K562 (cell line): ENCODE measurements around the gene SCG3. TPM values are rescaled to one million over a fixed set of nuclear protein-coding genes. Genes with fewer than 3 reads are reported as not detected.
A peak's percentile ranks its signal among the peaks of the same experiment; 100 is the strongest.

Experiments used
- FOXK1 ChIP-seq: sonication (generic); formaldehyde crosslinking; IDR thresholded peaks from 2 replicates; pipeline ENCODE4 v1.8.0; 2022; ENCODE audit warnings: missing genetic modification reagents, mild to moderate bottlenecking, borderline replicate concordance
- JUND ChIP-seq, 2 experiments: IDR thresholded peaks; 2 replicates in 1 of 2; 3 replicates in 1 of 2; pipeline ENCODE4 v1.6.1; 2011; ENCODE audit warnings: borderline replicate concordance in 2 of 2, low read depth in 2 of 2, low read length in 2 of 2, improper control_type of control experiment in 1 of 2, missing biosample characterization in 1 of 2, missing genetic modification characterization in 1 of 2, missing genetic modification reagents in 1 of 2
- RB1 ChIP-seq: fragments of 450-650 bp; IDR thresholded peaks from 2 replicates; pipeline ENCODE4 v1.6.1; 2017; ENCODE audit warnings: low read depth, mild to moderate bottlenecking
- RCOR1 ChIP-seq, 2 experiments: IDR thresholded peaks; 2 replicates each; pipeline ENCODE4 v1.6.1; 2012; ENCODE audit warnings: low read depth in 2 of 2, low read length in 2 of 2, borderline replicate concordance in 1 of 2, improper control_type of control experiment in 1 of 2
- SMARCB1 ChIP-seq: IDR thresholded peaks from 2 replicates; pipeline ENCODE4 v1.6.1; 2011; ENCODE audit warnings: improper control_type of control experiment, low read depth; ENCODE audit not compliant: insufficient read length
- SOX6 ChIP-seq: fragments of 450-650 bp; IDR thresholded peaks from 2 replicates; pipeline ENCODE4 v1.6.1; 2014; ENCODE audit warnings: mild to moderate bottlenecking
- ZNF146 ChIP-seq: IDR thresholded peaks from one replicate; pipeline ENCODE4 v1.6.1; 2018; ENCODE audit warnings: missing compliant biosample characterization; ENCODE audit not compliant: unreplicated experiment
- ZNF384 ChIP-seq: IDR thresholded peaks from 2 replicates; pipeline ENCODE4 v1.6.1; 2012; ENCODE audit warnings: low read depth, low read length, improper control_type of control experiment
- polyA plus RNA-seq, 8 experiments: library from polyadenylated mRNA; depleted of rRNA in 4 of 8; stranded (reverse) in 5 of 8; unstranded in 3 of 8; fragments of >200 nt; fragmentation: Nextera tagmentation in 2 of 8; fragmentation: Illumina TruSeq in 1 of 8; extraction: Ambion mirVana in 2 of 8; extraction: Trizol in 1 of 8; gene quantifications; 2 replicates each; pipeline versions ENCODE4 v1.2.1 to v1.2.3, GENCODE V29; 2011 to 2014; ENCODE audit warnings: inconsistent platforms in 1 of 8, missing spikeins in 1 of 8
- total RNA-seq, 7 experiments: library from RNA; depleted of rRNA in 6 of 7; stranded (reverse); fragments of >200 nt in 6 of 7; fragmentation: Illumina TruSeq in 2 of 7; extraction: Trizol in 2 of 7; gene quantifications; 2 replicates each; pipeline versions ENCODE4 v1.2.1 to v1.2.3, GENCODE V29; 2011 to 2021; ENCODE audit warnings: low replicate concordance in 1 of 7
- TF ChIP-seq, protein P1 (sequence below): fragments of 450-650 bp; conservative IDR thresholded peaks from 2 replicates; pipeline ENCODE4 v1.6.1; 2016; ENCODE audit warnings: missing genetic modification characterization, low read depth, mild to moderate bottlenecking, missing compliant biosample characterization, moderate library complexity
- TF ChIP-seq, protein P2 (sequence below): fragments of 450-650 bp; formaldehyde crosslinking; IDR thresholded peaks from 2 replicates; pipeline ENCODE4 v1.4.0; 2020; ENCODE audit warnings: mild to moderate bottlenecking, moderate library complexity
- TF ChIP-seq, protein P3 (sequence below): fragments of 200-600 bp; sonication (generic); IDR thresholded peaks from one replicate; pipeline ENCODE4 v1.6.1; 2012; ENCODE audit warnings: mild to moderate bottlenecking, low read depth, low read length, inconsistent platforms
- TF ChIP-seq, protein P4 (sequence below): fragments of 450-650 bp; formaldehyde crosslinking; conservative IDR thresholded peaks from 2 replicates; pipeline ENCODE4 v1.4.0; 2022; ENCODE audit warnings: mild to moderate bottlenecking, missing genetic modification characterization

SCG3 gene
- total and polyA plus RNA-seq, 9 of the 15 experiments (the other 6 are each of a cell fraction or from before 2014, with no cell fraction given), result 13.0 to 43.8 (median 21.0) TPM

DNA sequence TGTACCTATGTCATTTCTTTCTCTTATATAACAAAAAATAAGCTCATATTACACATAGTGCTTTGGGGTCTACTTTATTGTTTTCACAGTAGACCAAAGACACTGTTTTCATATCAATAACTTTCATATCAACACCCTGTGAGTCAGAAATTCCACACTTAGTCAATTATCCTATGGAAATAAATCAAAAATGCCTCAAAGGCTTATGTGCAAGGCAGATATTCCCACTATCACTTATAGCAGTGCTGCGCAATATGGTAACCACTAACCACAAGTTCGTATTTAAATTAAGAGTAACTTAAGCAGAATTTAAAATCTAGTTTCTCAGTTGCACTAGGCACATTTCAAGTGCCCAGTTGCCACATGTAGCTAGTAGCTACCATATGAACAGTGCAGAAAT lies 15.9 kb downstream of the SCG3 start (continued):
- TF ChIP-seq, protein P1, sequence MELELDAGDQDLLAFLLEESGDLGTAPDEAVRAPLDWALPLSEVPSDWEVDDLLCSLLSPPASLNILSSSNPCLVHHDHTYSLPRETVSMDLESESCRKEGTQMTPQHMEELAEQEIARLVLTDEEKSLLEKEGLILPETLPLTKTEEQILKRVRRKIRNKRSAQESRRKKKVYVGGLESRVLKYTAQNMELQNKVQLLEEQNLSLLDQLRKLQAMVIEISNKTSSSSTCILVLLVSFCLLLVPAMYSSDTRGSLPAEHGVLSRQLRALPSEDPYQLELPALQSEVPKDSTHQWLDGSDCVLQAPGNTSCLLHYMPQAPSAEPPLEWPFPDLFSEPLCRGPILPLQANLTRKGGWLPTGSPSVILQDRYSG, result no peak
- TF ChIP-seq, protein P2, sequence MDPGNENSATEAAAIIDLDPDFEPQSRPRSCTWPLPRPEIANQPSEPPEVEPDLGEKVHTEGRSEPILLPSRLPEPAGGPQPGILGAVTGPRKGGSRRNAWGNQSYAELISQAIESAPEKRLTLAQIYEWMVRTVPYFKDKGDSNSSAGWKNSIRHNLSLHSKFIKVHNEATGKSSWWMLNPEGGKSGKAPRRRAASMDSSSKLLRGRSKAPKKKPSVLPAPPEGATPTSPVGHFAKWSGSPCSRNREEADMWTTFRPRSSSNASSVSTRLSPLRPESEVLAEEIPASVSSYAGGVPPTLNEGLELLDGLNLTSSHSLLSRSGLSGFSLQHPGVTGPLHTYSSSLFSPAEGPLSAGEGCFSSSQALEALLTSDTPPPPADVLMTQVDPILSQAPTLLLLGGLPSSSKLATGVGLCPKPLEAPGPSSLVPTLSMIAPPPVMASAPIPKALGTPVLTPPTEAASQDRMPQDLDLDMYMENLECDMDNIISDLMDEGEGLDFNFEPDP (CRISPR knock-in tag), result no peak
- TF ChIP-seq, protein P3, sequence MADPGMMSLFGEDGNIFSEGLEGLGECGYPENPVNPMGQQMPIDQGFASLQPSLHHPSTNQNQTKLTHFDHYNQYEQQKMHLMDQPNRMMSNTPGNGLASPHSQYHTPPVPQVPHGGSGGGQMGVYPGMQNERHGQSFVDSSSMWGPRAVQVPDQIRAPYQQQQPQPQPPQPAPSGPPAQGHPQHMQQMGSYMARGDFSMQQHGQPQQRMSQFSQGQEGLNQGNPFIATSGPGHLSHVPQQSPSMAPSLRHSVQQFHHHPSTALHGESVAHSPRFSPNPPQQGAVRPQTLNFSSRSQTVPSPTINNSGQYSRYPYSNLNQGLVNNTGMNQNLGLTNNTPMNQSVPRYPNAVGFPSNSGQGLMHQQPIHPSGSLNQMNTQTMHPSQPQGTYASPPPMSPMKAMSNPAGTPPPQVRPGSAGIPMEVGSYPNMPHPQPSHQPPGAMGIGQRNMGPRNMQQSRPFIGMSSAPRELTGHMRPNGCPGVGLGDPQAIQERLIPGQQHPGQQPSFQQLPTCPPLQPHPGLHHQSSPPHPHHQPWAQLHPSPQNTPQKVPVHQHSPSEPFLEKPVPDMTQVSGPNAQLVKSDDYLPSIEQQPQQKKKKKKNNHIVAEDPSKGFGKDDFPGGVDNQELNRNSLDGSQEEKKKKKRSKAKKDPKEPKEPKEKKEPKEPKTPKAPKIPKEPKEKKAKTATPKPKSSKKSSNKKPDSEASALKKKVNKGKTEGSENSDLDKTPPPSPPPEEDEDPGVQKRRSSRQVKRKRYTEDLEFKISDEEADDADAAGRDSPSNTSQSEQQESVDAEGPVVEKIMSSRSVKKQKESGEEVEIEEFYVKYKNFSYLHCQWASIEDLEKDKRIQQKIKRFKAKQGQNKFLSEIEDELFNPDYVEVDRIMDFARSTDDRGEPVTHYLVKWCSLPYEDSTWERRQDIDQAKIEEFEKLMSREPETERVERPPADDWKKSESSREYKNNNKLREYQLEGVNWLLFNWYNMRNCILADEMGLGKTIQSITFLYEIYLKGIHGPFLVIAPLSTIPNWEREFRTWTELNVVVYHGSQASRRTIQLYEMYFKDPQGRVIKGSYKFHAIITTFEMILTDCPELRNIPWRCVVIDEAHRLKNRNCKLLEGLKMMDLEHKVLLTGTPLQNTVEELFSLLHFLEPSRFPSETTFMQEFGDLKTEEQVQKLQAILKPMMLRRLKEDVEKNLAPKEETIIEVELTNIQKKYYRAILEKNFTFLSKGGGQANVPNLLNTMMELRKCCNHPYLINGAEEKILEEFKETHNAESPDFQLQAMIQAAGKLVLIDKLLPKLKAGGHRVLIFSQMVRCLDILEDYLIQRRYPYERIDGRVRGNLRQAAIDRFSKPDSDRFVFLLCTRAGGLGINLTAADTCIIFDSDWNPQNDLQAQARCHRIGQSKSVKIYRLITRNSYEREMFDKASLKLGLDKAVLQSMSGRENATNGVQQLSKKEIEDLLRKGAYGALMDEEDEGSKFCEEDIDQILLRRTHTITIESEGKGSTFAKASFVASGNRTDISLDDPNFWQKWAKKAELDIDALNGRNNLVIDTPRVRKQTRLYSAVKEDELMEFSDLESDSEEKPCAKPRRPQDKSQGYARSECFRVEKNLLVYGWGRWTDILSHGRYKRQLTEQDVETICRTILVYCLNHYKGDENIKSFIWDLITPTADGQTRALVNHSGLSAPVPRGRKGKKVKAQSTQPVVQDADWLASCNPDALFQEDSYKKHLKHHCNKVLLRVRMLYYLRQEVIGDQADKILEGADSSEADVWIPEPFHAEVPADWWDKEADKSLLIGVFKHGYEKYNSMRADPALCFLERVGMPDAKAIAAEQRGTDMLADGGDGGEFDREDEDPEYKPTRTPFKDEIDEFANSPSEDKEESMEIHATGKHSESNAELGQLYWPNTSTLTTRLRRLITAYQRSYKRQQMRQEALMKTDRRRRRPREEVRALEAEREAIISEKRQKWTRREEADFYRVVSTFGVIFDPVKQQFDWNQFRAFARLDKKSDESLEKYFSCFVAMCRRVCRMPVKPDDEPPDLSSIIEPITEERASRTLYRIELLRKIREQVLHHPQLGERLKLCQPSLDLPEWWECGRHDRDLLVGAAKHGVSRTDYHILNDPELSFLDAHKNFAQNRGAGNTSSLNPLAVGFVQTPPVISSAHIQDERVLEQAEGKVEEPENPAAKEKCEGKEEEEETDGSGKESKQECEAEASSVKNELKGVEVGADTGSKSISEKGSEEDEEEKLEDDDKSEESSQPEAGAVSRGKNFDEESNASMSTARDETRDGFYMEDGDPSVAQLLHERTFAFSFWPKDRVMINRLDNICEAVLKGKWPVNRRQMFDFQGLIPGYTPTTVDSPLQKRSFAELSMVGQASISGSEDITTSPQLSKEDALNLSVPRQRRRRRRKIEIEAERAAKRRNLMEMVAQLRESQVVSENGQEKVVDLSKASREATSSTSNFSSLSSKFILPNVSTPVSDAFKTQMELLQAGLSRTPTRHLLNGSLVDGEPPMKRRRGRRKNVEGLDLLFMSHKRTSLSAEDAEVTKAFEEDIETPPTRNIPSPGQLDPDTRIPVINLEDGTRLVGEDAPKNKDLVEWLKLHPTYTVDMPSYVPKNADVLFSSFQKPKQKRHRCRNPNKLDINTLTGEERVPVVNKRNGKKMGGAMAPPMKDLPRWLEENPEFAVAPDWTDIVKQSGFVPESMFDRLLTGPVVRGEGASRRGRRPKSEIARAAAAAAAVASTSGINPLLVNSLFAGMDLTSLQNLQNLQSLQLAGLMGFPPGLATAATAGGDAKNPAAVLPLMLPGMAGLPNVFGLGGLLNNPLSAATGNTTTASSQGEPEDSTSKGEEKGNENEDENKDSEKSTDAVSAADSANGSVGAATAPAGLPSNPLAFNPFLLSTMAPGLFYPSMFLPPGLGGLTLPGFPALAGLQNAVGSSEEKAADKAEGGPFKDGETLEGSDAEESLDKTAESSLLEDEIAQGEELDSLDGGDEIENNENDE, result no peak
- TF ChIP-seq SOX6 (peak; percentile 48; the same call in 1 of the 2 replicates), RCOR1 (IDR thresholded peaks at IDR 0.05; ENCODE audit: borderline replicate concordance in 1 of 2, low read depth in 2 of 2, low read length in 2 of 2) (peak in 1 of 2 experiments; percentile 89; a peak in 2 of 4 replicates), ZNF146 (CRISPR knock-in tag) (no peak), FOXK1 (CRISPR knock-in tag) (no peak), SMARCB1 (no peak), JUND (IDR thresholded peaks at IDR 0.05; ENCODE audit: borderline replicate concordance, low read depth, low read length) (peak; percentile 82), JUND (tag; IDR thresholded peaks at IDR 0.05; ENCODE audit: borderline replicate concordance, low read depth, low read length) (peak; percentile 91; the same call in 2 of the 3 replicates), RB1 (no peak), ZNF384 (no peak)
- TF ChIP-seq, protein P4, sequence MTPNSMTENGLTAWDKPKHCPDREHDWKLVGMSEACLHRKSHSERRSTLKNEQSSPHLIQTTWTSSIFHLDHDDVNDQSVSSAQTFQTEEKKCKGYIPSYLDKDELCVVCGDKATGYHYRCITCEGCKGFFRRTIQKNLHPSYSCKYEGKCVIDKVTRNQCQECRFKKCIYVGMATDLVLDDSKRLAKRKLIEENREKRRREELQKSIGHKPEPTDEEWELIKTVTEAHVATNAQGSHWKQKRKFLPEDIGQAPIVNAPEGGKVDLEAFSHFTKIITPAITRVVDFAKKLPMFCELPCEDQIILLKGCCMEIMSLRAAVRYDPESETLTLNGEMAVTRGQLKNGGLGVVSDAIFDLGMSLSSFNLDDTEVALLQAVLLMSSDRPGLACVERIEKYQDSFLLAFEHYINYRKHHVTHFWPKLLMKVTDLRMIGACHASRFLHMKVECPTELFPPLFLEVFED (CRISPR knock-in tag), result no peak
